Measurements from ENCODE around the gene FAM111A.

FAM111A gene

DNA sequence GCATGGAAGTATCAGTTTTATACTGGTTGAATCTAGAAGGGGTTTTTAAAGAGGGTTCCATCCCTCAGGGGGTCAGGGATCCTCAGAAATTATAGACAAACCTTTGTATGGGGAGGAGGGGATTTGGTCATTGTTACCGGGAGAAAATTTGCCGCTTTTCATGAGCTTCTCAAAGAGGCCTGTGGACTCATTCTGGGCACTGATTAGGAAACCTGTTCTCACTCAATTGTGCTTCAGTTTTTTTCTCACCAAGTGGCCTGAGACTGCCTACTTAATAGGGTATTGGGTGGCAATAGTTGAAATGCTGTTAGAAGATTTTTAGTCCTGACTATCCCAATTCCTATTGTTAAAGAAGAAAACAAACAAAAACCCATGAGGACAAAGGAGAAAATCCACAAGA is 56.1 kb downstream of the FAM111A start:
- FAIRE-seq, result no peak
- DNase-seq (ENCODE audit: low spot score), result no peak

DNA sequence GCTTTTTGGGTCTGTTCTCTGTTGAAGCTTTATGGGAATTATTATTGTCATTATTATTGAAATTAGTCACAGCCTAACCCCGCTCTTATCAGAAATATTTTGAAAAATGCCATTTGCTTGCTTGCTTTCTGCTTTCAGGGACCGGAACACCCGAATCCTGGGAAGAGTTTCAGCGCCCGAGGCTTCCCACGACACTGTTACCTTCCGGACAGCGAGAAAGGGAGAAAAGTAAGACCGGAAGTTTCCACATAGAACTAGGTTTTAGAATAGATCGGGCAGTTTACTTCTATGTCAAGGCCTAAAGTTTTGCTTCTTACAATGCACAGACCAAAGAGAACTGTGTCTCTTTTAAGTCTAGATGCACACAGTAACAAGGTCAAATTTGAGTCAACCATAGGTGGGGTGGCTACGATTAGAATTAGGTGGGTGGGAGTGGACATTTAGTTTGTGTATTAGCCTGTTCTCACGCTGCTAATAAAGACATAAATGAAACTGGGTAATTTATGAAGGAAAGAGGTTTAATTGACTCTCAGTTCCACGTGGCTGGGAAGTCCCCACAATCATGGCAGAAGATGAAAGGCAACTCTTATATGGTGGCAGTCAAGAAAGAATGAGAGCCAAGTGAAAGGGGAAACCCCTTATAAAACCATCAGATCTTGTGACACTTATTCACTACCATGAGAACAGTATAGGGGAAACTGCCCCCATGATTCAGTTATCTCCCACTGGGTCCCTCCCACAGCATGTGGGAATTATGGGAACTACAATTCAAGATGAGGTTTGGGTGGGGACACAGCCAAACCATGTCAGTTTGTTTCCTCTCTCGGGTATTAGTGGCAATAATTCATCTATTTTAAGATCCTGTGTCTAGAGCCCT is 57.1 kb downstream of the FAM111A start:
- FAIRE-seq (no peak), DNase-seq (ENCODE audit: low spot score) (no peak)

DNA sequence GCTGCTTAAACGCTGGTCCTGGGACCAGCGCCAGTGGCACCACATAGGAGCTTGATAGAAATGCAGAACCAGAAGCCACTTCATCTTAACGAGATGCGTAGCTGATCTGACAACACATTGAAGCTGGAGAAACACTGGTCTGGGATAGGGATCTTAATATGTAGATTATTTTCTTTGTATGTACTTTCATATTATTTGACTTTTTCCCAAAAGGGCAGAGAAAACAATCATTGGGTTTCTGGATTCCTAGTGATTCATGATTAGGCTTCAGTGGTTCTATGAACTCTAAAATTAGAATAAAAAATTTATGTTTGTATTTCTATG is 57.7 kb downstream of the FAM111A start:
- DNase-seq (ENCODE audit: low spot score) (no peak), FAIRE-seq (no peak)

DNA sequence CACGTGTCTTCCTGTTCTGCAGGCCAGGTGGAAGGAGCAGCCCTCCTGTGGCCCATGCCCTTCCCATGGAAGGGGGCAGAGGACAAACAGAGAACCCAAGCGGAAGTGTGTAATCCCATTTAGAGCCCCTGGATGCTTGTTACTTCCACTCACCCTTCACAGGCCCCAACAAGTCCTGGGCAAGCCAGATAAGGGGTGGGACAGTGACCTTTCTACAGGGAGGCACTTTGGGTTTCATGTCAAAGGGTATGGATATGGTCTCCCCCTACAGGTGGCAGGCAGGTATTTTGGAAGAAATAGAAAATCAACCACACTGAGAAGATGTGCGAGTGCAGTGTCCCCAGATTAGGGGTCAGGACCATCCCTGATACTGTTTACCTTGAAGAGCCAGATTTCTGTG is 58.7 kb downstream of the FAM111A start:
- FAIRE-seq, result no peak
- DNase-seq (ENCODE audit: low spot score), result no peak
